Stimulated activated naive CD8-positive, alpha-beta T cell treated with anti-CD3 and anti-CD28 coated beads, Interleukin-15, Interleukin-2, amounts not matched to agents 100 U/mL and 50 U/mL, for 24 hours (primary cell): ENCODE measurements around the gene TRIM16.
"Not testable (repeated sequence)": the region's sequence is repeated elsewhere in the genome, so short reads cannot be mapped to it uniquely, and the experiment has no call there.

Experiments
- ATAC-seq: fragments of 150-1000 bp; cut with Tn5 transposase; one replicate; pipeline ENCODE4 v1.10.0; 2021
- DNase-seq: peaks from one replicate; pipeline ENCODE4 v3.0.0; 2021

The TRIM16 gene

DNA sequence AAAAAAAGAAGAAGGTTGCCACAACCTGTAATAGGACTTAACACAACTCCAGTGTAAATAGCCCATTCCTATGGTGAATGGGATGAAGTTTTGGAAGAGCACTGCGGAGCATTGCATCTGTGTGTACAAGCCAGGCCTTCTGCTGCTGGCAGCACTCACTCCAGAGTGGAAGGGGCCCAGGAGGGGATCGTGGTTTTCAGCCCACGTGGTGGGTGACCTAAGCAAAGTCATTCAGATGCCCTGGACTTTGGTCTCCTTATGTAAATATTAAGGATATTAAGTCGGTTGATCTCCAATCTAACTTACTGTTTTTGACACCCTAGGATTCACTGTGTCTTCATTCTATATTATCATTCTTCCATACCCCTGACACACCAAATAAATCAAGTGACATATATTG is 67.3 kb downstream of the TRIM16 start:
- DNase-seq, ATAC-seq: not testable (repeated sequence)

DNA sequence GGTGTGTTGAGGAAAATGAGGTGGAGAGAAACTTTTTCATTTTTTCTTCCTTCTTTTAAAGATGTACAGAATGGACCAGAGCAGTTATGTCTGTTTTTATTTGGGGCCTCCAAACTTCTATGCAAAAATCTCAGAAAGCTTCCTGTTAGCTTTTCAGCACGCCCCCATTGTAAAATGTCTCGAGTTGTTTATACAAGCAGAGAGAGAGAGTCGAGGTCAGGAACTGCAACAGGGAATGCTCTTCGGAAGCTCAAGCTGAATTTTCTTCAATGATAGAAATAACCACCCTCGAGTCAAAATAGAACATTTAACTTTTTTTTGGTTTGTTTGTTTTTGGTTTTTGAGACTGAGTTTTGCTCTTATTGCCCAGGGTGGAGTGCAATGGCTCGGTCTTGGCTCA is 68.3 kb downstream of the TRIM16 start:
- not testable (repeated sequence) for ATAC-seq, DNase-seq

DNA sequence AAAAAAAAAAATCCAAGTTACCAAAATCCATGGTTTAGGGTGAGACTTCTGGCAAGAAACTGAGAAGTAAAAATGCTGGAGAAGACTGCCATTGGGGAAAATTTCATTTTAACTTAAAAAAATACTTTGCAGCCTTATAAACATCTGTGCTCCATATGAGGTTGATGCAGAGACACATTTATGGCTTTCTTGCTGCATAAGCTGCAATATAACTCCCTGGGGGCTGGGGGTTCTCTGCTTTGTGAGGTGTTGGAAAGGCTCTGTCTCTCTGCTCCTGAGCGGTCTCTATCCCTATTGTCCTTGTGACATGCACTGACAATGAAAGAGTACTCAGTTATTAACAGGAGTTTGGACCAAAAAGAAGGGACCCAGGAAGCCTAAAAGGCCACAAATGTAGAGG is 71.0 kb downstream of the TRIM16 start:
- ATAC-seq, DNase-seq: not testable (repeated sequence)

DNA sequence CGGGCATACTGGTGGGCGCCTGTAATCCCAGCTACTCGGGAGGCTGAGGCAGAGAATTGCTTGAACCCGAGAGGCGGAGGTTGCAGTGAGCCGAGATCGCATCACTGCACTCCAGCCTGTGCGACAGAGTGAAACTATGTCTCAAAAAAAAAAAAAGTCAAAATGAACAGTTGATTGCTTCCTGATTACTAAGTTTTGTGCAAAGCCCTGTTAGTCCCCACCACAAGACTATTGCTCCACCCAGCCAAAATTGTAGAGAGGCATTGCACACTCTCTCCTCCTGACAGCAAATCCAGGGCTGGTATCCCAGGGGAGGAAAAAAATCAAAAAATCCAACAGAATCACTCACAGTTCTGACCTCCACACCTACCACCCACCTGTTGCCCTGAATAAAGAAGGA is 91.2 kb downstream of the TRIM16 start:
- DNase-seq, ATAC-seq: not testable (repeated sequence)

DNA sequence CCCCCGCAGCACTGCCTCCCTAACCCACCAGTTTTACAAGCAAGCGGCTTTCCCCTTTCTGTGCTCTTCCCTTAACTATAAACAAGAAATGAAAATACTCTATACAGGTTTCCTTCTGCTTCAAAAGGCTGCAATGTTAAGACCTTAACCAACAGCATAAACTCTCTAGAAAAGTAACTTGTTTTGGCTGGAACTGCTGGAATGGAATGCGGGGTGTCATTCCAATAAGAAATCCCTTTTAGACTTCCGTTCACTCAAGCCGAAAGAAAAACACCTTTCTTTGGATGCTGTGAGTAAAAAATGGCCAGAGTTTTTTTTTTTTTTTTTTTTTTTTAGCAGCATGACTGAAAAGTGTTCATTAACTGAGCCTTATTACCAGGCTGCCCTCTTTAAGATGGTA is 92.1 kb downstream of the TRIM16 start:
- ATAC-seq, DNase-seq: not testable (repeated sequence)

DNA sequence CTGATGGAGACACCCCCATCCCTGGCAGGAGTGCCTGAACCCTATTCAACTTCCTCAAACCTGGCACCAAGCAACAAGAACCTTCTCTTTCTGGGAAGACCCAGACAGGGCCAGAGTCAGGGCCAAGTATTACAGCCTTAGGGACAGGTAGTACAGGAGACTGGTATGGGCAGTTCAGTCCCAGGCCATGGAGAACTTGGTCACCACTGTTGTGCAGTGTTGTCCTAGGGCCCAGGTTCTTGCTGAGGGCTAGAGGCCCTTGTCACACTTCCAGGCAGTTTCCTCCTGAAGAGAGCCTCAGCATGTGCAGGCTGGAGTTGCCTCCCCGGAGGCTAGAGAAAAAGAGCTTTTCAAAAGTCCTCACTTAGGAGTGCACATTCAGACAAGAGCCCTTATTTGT is 93.3 kb downstream of the TRIM16 start:
- not testable (repeated sequence) for ATAC-seq, DNase-seq

DNA sequence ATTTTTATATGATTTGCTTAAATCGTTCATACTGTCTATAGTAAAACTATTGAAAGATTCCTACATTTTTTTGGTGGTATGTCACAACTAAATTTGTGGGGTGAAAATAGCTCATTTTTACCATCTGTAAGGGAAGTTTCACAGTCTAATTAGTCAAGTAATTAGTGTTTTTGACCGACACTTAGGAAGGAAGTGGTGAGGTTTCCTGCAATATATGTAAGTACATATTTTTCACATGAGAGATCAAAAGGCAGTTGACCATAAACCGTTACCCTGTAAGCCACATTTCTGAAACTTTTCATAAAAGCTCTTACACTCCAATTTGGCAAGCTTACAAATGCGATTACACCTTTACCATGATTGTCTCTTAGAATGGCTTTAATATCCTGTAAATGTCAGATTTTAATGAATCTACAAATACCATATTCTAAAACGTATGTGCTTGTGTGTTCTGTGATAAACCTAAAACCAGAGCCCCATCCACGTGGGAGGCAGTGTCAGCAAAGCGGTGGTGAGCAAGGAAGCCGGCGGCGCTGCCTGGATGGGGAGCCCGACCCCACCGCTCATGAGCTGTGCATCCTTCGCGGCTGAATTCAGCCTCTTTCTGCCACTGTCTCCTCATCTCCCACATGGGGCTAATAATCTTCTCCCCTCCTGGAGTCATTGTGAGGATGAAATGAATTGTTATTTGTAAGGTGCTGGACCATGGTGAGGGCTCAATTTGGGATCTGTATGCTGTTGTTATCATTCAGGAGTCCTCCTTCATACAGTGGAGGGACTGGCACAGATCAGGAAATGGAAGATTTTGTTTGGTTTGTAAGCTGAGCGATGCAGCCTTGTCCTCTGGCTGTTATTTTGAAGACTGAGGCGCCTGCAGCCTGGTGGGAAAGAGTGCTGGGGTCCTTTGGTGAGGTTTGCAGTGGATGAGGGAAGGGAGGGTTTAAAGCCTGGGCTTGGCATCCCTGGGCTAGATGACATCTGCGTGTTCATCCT is 94.3 kb downstream of the TRIM16 start:
- DNase-seq (peak; percentile 50), ATAC-seq (peak; percentile 78)

DNA sequence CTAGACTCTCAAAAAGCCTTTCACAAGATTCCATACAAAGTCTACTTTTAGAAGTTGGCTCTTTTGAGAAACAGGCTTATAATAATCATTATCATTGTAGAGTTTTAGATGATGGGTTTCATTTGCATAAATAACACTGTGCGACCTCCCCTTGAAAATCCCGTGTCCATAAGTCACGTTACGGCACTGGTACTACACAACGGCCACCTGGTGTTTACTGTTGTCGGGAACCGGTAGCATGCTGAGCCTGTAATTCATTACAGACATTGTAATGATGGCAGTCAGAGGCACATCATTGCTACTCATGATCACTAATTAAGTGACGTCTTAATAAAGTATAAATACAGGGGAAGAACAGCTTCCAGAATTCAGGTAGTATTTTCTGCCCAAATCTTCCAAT is 96.1 kb downstream of the TRIM16 start:
- not testable (repeated sequence) for DNase-seq, ATAC-seq

DNA sequence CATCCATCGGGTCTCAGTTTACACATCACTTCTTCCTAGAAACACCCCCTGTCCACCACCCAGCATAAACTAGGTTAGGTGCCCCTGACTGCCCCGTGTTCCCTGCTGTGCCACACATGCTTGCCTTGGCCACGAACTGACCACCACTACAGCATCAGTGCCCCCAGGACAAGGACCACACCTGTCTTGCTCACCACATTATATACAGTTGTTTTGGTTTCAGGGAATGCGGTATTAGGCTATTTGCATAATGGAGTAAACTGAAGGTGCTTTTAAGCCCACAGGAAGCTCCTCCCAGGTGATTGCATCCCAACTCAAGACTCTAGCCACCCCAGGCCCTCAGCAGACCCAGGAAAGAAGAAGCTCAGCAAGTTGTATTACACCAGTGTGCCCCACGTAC is 100.8 kb downstream of the TRIM16 start:
- not testable (repeated sequence) for DNase-seq, ATAC-seq

DNA sequence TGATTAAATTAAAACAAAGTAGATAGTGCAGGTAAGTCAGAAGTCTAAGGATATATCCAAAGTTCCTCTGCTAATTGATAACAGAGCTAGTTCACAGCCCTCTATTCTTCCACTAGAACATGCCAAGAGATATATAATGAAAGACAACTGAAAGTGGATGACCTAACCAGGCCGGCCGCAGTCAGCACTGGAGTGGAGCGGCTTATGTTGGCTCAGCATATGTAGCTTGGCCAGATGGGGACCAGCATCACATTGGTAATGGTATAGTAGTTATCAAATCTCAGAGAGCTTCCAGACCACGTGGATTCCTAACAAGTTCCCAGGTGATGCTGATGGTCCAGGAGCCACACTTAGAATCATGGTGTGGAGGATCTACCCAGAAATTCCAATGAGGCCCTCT is 102.6 kb downstream of the TRIM16 start:
- ATAC-seq, DNase-seq: not testable (repeated sequence)
